ENCODE results near the gene NGDN.
"Not testable (repeated sequence)": the region's sequence is repeated elsewhere in the genome, so short reads cannot be mapped to it uniquely, and the experiment has no call there.

The NGDN gene

GRCh38 chr14:23469127-23469905 is at the start of gene NGDN:
Gene NGDN, plus strand, starts transcription at chr14:23469703. Its CDS starts 13 bp downstream, at chr14:23469716.
- DNase-seq: peak; percentile 100

- DNase-seq: no peak
These were observed 47.9 kb upstream of the NGDN start for GRCh38 chr14:23421594-23421993.

GRCh38 chr14:23423657-23424056 is 45.8 kb upstream of the NGDN start:
- DNase-seq: no peak

GRCh38 chr14:23425169-23425568 is 44.3 kb upstream of the NGDN start:
- DNase-seq: no peak

GRCh38 chr14:23425798-23426197 is 43.7 kb upstream of the NGDN start:
- not testable (repeated sequence) for DNase-seq

GRCh38 chr14:23428686-23429495 is 40.6 kb upstream of the NGDN start:
- DNase-seq: no peak

- DNase-seq: no peak
These were observed 39.3 kb upstream of the NGDN start for GRCh38 chr14:23430016-23430722.

GRCh38 chr14:23430723-23431085 is 38.8 kb upstream of the NGDN start:
- DNase-seq: no peak

- no peak for DNase-seq
These were observed 38.0 kb upstream of the NGDN start for GRCh38 chr14:23431486-23431885.

GRCh38 chr14:23432102-23432925 is 37.2 kb upstream of the NGDN start:
- no peak for DNase-seq

GRCh38 chr14:23432946-23433345 is 36.6 kb upstream of the NGDN start:
- DNase-seq: no peak

- no peak for DNase-seq
These were observed 36.0 kb upstream of the NGDN start for GRCh38 chr14:23433457-23433856.

- no peak for DNase-seq
These were observed 34.8 kb upstream of the NGDN start for GRCh38 chr14:23434488-23435222.

GRCh38 chr14:23435543-23436326 is 33.8 kb upstream of the NGDN start, which contains the start of gene MYH7:
Gene MYH7, minus strand, starts transcription at chr14:23435660. Its CDS starts 1,928 bp downstream, at chr14:23433732.
- no peak for DNase-seq

- no peak for DNase-seq
These were observed 33.0 kb upstream of the NGDN start for GRCh38 chr14:23436327-23437132.

GRCh38 chr14:23437133-23438100 is 32.1 kb upstream of the NGDN start:
- no peak for DNase-seq

GRCh38 chr14:23438101-23438971 is 31.2 kb upstream of the NGDN start:
- no peak for DNase-seq
